HG03139 (cell line): ENCODE data around the gene TLCD4.
A peak's percentile ranks its signal among the peaks of the same experiment; 100 is the strongest.
"Not testable (repeated sequence)": the region's sequence is repeated elsewhere in the genome, so short reads cannot be mapped to it uniquely, and the experiment has no call there.

Experiments used
- ATAC-seq: cut with Tn5 transposase; IDR thresholded peaks from one replicate; pipeline ENCODE4 v1.9.1; 2021; ENCODE audit not compliant: unreplicated experiment

The TLCD4 gene

DNA sequence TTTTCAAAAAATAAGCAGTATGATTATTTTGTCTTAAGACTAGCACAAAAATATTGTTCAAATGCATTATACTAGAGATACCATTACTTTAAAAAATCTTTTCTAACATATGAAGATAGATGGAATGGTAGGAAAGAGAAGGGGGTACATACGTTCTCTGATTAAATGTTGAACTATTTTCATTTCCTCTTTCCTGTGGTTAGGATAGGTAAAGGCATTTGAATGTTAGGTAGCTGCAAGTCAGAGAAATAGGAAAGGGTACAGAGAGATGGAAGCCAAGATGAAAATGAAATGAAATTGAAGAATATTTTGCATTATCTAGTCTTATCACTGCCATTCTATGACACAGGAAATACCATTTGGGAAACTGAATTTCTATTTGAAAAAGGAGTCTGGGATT, 28.3 kb downstream of the TLCD4 start:
- ATAC-seq, result no peak

- ATAC-seq, result peak; percentile 58
Observed at GRCh38 chr1:95146637-95147036, 29.5 kb downstream of the TLCD4 start.

GRCh38 chr1:95154096-95154495, 36.9 kb downstream of the TLCD4 start:
- ATAC-seq, result no peak

GRCh38 chr1:95165569-95165968, 48.4 kb downstream of the TLCD4 start:
- not testable (repeated sequence) for ATAC-seq
